ENCODE measurements around the gene GPX6.

The GPX6 gene

DNA sequence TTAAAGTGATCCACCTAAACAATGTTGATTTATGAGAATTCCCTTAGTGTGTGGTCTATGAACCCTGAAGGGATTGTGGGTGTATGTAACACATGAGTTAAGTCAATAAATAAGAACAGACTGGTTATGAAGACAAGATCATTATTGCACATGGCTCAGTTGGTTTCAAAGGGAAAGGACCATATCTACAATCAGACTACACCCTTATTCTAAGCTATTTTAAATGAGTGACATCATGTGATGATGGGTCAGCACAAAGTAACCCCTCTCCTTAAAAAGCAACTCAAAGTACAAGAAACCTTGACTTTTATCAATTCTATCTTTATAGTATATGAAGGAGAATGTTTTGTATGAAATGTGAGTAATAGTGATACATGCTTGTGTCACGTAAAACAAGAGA lies 57.0 kb downstream of the GPX6 start:
- Mint-ChIP-seq H3K9me3 (no peaks in the 10 kb centered on the region), H3K27ac (no peak overlapping the region), H3K4me3 (no peak overlapping the region), H3K36me3 (ENCODE audit: low read depth) (no peaks in the 10 kb centered on the region), H3K27me3 (ENCODE audit: low read depth, poor library complexity) (peaks cover 94% of the 10 kb centered on the region), H3K4me1 (no peaks in the 10 kb centered on the region)
- TF ChIP-seq, protein P1, sequence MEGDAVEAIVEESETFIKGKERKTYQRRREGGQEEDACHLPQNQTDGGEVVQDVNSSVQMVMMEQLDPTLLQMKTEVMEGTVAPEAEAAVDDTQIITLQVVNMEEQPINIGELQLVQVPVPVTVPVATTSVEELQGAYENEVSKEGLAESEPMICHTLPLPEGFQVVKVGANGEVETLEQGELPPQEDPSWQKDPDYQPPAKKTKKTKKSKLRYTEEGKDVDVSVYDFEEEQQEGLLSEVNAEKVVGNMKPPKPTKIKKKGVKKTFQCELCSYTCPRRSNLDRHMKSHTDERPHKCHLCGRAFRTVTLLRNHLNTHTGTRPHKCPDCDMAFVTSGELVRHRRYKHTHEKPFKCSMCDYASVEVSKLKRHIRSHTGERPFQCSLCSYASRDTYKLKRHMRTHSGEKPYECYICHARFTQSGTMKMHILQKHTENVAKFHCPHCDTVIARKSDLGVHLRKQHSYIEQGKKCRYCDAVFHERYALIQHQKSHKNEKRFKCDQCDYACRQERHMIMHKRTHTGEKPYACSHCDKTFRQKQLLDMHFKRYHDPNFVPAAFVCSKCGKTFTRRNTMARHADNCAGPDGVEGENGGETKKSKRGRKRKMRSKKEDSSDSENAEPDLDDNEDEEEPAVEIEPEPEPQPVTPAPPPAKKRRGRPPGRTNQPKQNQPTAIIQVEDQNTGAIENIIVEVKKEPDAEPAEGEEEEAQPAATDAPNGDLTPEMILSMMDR (IDR thresholded peaks at IDR 0.05): no peak
- no peak for DNase-seq

Measured in nephron progenitor cell (in vitro differentiated cells).